Muscle of leg (tissue), 11 donors: Measurements from ENCODE around the gene ATP6V1B1. TPM values are rescaled to one million over a fixed set of nuclear protein-coding genes. Genes with fewer than 3 reads are reported as not detected.
A peak's percentile ranks its signal among the peaks of the same experiment; 100 is the strongest.
"Not testable (repeated sequence)": the region's sequence is repeated elsewhere in the genome, so short reads cannot be mapped to it uniquely, and the experiment has no call there.

ENCODE experiments used
- DNase-seq: peaks from one replicate; pipeline ENCODE4 v3.0.0; 2013
- H3K27ac ChIP-seq: one replicate; pipeline ENCODE4 v1.5.1; 2013; ENCODE audit warnings: mild to moderate bottlenecking, low read length, control low read depth
- H3K27me3 ChIP-seq: one replicate; pipeline ENCODE4 v1.6.1; 2013; ENCODE audit warnings: low read length; ENCODE audit not compliant: control insufficient read depth, insufficient read depth
- H3K36me3 ChIP-seq: one replicate; pipeline ENCODE4 v1.6.1; 2013; ENCODE audit warnings: low read length; ENCODE audit not compliant: control insufficient read depth, insufficient read depth
- H3K4me1 ChIP-seq: one replicate; pipeline ENCODE4 v1.6.1; 2013; ENCODE audit warnings: low read length; ENCODE audit not compliant: control insufficient read depth, insufficient read depth
- H3K4me3 ChIP-seq: one replicate; pipeline ENCODE4 v1.5.1; 2013; ENCODE audit warnings: low read length, control low read depth
- H3K9me3 ChIP-seq: replicated peaks from 2 replicates; pipeline ENCODE4 v1.6.1; 2013; ENCODE audit warnings: low read depth, low read length; ENCODE audit not compliant: control insufficient read depth
- WGBS: methylation state at CpG from one replicate; pipeline ENCODE4 v1.1.5; 2013; ENCODE audit warnings: missing lambda C conversion rate; ENCODE audit not compliant: insufficient coverage; 5-methylcytosine and 5-hydroxymethylcytosine counted together
- polyA plus RNA-seq, 8 donors: library from polyadenylated mRNA; unstranded; fragments of 120-200 nt; gene quantifications; one replicate each; pipeline versions ENCODE4 v1.2.1 to v1.2.3, GENCODE V29; 2013; ENCODE audit warnings: inconsistent platforms in 1 of 8, low replicate concordance in 1 of 8; ENCODE audit not compliant: insufficient read length in 8 of 8, insufficient read depth in 1 of 8
- total RNA-seq: library from RNA; stranded (reverse); fragments of 120-200 nt; gene quantifications from one replicate; pipeline ENCODE4 v1.2.4, GENCODE V29; 2013

The ATP6V1B1 gene
- total and polyA plus RNA-seq, 9 donors: 0.30 to 2.7 (median 0.80) TPM

DNA sequence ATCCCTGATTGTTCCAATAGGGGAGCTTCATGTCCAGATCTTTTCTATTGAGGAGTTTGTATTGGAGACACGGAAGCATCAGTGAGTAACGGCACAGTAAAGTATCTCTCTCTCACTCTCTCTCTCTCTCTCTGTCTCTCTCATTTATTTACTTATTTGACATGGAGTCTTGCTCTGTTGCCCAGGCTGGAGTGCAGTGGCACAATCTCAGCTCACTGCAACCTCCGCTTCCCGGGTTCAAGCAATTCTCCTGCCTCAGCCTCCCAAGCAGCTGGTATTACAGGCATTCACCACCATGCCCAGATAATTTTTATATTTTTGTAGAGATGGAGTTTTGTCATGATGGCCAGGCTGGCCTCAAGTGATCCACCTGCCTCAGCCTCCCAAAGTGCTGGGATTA lies 63.2 kb downstream of the ATP6V1B1 start:
- not testable (repeated sequence) for H3K27ac ChIP-seq, H3K9me3 ChIP-seq, DNase-seq, H3K36me3 ChIP-seq, H3K4me3 ChIP-seq
- Histone ChIP-seq H3K27me3 (peaks cover 13% of the 10 kb centered on the region), H3K4me1 (peaks cover 16% of the 10 kb centered on the region)
- WGBS: no CpG with 5 or more reads among the region's 4 CpGs

DNA sequence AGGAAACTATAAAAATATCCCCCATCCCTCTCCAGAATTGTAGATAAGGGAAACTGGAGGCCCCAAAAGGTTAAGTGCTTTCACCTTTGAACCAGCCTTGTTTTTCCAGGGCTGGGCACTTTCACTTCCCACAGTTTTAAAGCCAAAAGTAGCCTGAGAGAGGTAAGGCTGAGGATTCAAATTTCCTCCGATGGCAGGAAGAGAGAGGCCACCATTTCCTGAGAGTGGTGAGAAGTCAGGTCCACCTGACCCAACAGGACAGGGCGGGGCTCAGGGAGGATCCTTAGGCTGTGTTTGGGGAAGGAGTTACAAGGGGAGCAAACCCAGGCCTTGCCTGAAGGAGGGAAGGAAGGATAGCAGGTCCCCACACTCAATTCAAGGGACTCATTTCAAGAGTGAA lies 63.7 kb downstream of the ATP6V1B1 start:
- H3K27ac ChIP-seq: no peak overlapping the region
- peaks cover 13% of the 10 kb centered on the region for H3K4me1 ChIP-seq
- 52% methylated on average over 2 of the region's 2 CpGs for WGBS
- no peaks in the 10 kb centered on the region for H3K9me3 ChIP-seq
- H3K36me3 ChIP-seq: no peaks in the 10 kb centered on the region
- DNase-seq: no peak
- peaks cover 15% of the 10 kb centered on the region for H3K27me3 ChIP-seq
- H3K4me3 ChIP-seq: no peak overlapping the region

DNA sequence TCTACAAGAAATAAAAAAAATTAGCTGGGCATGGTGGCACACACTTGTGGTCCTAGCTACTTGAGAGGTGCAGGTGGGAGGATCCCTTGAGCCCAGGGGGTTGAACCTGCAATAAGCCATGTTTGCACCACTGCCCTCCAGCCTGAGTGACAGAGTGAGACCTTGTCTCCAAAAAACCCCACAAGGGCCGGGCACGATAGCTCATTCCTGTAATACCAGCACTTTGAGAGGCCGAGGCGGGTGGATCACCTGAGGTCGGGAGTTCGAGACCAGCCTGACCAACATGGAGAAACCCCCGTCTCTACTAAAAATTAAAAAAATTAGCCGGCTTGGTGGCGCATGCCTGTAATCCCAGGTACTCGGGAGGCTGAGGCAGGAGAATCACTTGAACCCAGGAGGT lies 64.2 kb downstream of the ATP6V1B1 start:
- H3K4me3 ChIP-seq, H3K27ac ChIP-seq, H3K9me3 ChIP-seq, H3K36me3 ChIP-seq, DNase-seq: not testable (repeated sequence)
- Histone ChIP-seq H3K27me3 (peaks cover 17% of the 10 kb centered on the region), H3K4me1 (peaks cover 13% of the 10 kb centered on the region)
- 91% methylated on average over 7 of the region's 10 CpGs for WGBS

DNA sequence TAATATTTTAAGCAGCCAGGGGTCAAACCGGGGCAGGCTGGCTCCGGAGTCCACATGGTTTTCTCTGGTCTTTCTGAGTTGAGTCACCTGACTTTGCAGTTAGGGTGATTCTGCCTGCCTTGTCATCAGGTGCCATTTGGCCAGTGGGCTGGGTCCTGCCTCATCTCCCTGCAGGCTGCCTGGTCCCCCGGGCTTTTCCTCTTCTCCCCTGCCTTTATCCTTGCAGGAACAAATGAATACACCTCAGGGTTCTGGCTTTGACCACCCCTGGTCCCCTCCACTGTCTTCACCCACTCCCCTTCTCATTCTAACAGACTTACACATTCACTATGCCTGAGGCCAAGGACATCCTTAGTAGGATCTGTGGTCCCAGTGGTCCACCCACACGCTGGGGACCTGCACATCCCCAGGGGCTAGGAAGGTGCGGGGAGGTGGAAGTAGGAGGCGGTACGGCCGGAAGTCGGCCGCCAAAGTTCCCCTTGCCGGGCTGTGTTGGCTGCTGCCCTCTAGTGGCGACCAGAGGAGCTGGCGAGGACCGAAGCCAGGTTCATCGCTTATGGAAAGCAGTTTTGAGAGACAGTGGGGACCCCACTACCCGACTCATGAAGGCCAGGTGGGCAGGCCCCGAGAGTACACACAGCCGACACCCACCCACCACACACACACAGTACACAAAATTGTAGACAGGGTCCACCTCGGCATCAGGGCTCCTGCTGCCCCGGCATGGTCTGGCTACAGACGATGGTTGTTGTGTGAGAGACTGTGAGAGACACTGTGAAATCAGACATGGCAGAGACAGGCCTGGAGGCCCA lies 65.3 kb downstream of the ATP6V1B1 start:
- DNase-seq: peak; percentile 61
- Histone ChIP-seq H3K4me3 (peak overlapping the region; percentile 21), H3K27ac (no peak overlapping the region), H3K27me3 (peaks cover 14% of the 10 kb centered on the region), H3K9me3 (no peaks in the 10 kb centered on the region), H3K4me1 (peaks cover 8% of the 10 kb centered on the region), H3K36me3 (no peaks in the 10 kb centered on the region)
- 9% methylated on average over 13 of the region's 21 CpGs for WGBS

DNA sequence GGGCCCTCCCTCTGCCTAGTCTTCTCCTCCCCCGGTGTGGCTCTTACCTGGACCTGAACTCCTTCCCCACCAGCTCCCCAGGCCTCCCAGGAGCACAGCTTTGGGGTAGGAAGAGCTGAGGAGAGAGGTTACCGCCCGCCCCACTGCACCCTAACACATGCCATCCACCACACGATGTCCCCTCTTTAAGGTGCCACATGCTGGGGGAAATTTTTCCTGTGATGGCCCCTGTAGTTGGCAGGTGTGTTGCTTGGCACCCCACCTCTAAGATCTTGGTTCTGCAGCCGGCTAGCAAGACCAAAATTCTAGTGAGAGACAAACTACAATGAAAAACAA lies 65.9 kb downstream of the ATP6V1B1 start:
- Histone ChIP-seq H3K27ac (no peak overlapping the region), H3K36me3 (no peaks in the 10 kb centered on the region), H3K27me3 (peaks cover 14% of the 10 kb centered on the region), H3K4me1 (peaks cover 8% of the 10 kb centered on the region), H3K9me3 (no peaks in the 10 kb centered on the region), H3K4me3 (no peak overlapping the region)
- DNase-seq: no peak
- WGBS: no CpG with 5 or more reads among the region's 5 CpGs

DNA sequence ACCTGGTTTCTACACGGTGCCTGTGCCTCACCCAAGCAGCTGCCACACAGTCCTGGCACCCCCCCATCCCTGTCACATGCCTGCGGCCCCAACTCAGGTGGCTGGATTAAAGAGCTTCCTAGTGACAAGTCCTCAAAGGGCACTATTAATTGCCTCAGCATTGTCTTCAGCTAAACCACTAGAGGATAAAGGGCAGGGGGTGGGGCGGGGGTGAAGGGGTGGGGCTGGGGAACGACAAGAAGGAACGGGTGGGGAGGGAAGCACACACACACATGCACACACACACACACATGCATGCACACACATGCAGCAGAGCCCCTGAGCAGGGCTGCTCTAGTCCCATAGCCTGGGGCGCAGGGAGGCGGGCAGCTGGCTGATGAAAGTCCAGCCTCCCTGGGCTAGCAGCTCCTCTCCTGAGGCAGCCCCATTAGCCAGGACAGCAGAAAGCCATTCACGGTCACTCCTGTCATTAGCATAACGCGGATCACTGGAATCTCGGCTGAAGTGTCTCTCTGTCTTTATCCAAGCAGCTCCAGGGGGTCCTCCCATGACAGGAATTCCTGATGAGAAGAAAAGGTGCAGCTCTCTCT lies 66.4 kb downstream of the ATP6V1B1 start:
- 29% methylated on average over 1 of the region's 11 CpGs for WGBS
- Histone ChIP-seq H3K36me3 (no peaks in the 10 kb centered on the region), H3K27me3 (peaks cover 14% of the 10 kb centered on the region), H3K27ac (no peak overlapping the region), H3K4me1 (peaks cover 8% of the 10 kb centered on the region), H3K9me3 (no peaks in the 10 kb centered on the region), H3K4me3 (no peak overlapping the region)
- DNase-seq: no peak

DNA sequence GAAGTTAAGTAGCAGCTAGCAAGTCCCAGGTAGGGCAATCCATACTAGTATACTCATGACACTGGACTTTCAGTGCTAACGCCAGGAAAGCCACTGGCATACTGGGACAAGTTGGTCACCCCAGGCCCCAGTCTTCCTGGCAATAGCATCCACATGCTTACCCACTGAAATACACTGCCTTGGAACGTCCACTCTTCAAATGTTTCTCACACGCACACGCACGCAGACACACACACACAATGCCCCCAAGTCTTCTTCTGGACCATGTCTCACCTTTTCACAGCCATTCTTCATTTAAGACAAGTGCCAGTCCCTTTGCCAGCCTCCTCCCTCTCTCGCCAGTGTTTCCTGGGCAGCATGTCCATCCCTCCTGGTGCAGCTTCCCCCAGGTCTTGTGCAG lies 67.7 kb downstream of the ATP6V1B1 start:
- peaks cover 14% of the 10 kb centered on the region for H3K27me3 ChIP-seq
- no peak for DNase-seq
- 82% methylated on average over 6 of the region's 6 CpGs for WGBS
- no peak overlapping the region for H3K27ac ChIP-seq
- no peak overlapping the region for H3K4me3 ChIP-seq
- H3K36me3 ChIP-seq: no peaks in the 10 kb centered on the region
- no peaks in the 10 kb centered on the region for H3K9me3 ChIP-seq
- peaks cover 8% of the 10 kb centered on the region for H3K4me1 ChIP-seq

DNA sequence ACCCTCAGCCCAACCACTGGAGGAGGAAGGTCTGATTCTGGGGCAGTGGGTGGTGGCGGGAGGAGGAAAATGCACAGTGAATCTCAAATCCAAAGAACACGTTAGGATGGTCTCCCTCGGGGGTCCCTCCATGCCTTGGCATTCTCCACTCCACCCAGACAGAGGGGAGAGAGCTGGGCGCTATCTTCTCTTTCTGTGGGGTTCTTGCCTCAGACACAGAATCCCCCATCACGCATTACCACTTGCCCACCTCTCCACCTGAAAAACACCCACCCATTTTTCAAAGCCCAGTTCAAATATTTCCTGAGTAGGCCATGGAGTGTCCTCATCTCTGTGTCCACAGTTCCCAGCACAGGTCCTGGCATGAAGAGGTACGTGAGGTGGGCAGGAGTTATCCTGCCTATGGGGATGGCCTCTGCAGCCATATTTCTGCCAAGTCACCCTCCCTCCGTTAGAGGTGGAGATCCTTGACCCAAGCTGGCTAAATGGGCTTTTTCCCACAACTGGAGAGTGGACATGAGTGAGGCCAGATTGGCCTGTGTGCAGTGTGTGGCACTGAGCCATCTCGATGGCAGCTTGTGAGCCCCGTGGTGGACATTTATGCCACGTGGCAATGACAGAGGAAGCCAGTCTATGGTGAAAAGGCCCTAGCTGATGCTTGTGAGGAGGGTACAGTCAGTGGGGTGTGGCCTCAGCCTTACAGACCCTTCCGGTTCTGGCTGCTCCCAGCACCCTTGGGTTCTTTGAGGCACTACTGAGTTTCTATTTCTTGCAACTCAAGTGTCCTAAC lies 68.5 kb downstream of the ATP6V1B1 start:
- no peak overlapping the region for H3K4me3 ChIP-seq
- H3K27me3 ChIP-seq: peaks cover 14% of the 10 kb centered on the region
- no peak for DNase-seq
- no peaks in the 10 kb centered on the region for H3K36me3 ChIP-seq
- no peaks in the 10 kb centered on the region for H3K9me3 ChIP-seq
- WGBS: 77% methylated on average over 7 of the region's 11 CpGs
- H3K27ac ChIP-seq: no peak overlapping the region
- H3K4me1 ChIP-seq: peaks cover 8% of the 10 kb centered on the region

DNA sequence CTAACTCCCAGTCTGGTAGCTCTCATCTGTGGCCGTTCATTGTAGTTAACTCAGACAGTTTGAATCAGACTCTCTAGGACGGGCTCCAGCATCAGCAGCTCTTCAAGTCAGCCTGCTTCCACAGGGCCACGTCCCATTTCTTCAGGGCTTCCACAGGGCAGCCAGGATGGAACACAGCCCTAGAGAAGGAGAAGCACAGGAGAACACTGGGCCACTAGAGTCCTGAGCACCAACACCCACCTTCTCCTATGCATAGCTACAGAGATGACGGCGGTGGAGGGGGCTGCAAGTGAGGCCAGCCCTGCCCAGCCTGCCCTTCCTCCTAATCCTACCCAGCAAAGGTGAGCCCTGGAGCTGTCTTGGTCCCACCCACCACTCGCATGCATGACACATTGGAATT lies 69.2 kb downstream of the ATP6V1B1 start:
- DNase-seq: no peak
- Histone ChIP-seq H3K9me3 (no peaks in the 10 kb centered on the region), H3K27me3 (peaks cover 14% of the 10 kb centered on the region), H3K4me1 (peaks cover 8% of the 10 kb centered on the region), H3K36me3 (no peaks in the 10 kb centered on the region), H3K4me3 (no peak overlapping the region), H3K27ac (no peak overlapping the region)
- 87% methylated on average over 5 of the region's 6 CpGs for WGBS
